ENCODE measurements around the gene SLC25A12.

The SLC25A12 gene

DNA sequence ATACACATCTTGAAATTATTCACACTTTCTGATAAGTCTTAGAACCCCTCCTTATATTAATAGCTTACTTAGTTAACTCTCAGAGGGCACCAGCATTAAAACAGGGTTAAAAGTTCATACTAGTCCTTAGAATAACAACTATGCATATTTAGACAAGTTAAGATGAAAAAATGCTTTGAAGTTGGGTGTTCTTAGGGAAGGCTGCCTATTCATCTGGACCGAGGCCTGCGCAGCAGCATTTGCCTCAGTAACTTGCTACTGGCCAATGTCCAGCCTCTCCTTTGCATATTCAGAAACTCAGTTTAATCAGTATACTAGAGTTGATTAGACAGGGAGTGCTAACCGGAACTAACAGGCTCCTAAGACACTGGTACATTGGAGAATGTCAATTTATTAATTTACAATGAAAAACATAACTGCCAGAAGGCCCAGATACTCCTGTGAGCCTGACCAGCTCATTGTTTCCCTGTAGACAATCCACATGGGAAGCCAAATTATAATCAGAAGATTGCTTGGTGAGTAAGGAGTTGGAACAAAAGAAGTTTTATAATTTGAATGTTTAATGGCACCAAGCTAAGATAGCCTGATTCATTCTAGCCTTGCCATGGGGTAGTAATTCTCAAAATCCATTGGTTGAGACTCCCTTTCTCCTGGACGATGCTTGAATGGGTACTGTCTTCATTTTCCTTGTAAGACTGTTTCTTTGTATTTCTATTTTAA, 157.9 kb downstream of the SLC25A12 start:
- DNase-seq (ENCODE audit: low read depth in 2 of 3, low spot score in 2 of 3): no peak
